OCI-LY7 (cell line): ENCODE measurements around the gene ATP6V0E2. TPM values are rescaled to one million over a fixed set of nuclear protein-coding genes. Genes with fewer than 3 reads are reported as not detected.
"Not testable (repeated sequence)": the region's sequence is repeated elsewhere in the genome, so short reads cannot be mapped to it uniquely, and the experiment has no call there.

ENCODE experiments used
- BruUV-seq: library from RNA; stranded (reverse); fragments of 400-500 nt; replicated peaks from 2 replicates; lab custom pipeline; 2021; lab: Mats Ljungman, UMichigan
- CTCF ChIA-PET: fragments of 300-600 bp; sonication (Branson Sonifier 250); formaldehyde crosslinking; loops from one replicate; lab custom pipeline; 2022; ENCODE audit warnings: antibody characterized with exemption; ENCODE audit not compliant: unreplicated experiment; lab: Charles Lee
- POLR2A ChIA-PET: fragments of 300-600 bp; sonication (Branson Sonifier 250); formaldehyde crosslinking; loops from one replicate; lab custom pipeline; 2022; ENCODE audit warnings: antibody characterized with exemption; lab: Charles Lee
- DNase-seq: peaks from one replicate; pipeline ENCODE4 v3.0.0-alpha.2; 2015; ENCODE audit warnings: low spot score
- H2AFZ ChIP-seq: fragments of 200-600 bp; sonication (generic), shearing (Covaris generic); 2 replicates; pipeline ENCODE4 v1.6.1; 2014; ENCODE audit warnings: mild to moderate bottlenecking, antibody characterized with exemption, low read length, moderate library complexity
- H3K27ac ChIP-seq: fragments of 200-600 bp; sonication (generic); 2 replicates; pipeline ENCODE4 v1.5.1; 2014; ENCODE audit warnings: mixed run types, low read depth, mild to moderate bottlenecking, moderate library complexity, low read length, inconsistent platforms; ENCODE audit not compliant: poor library complexity, severe bottlenecking
- H3K36me3 ChIP-seq: fragments of 200-600 bp; sonication (generic); 2 replicates; pipeline ENCODE4 v1.6.1; 2014; ENCODE audit warnings: mild to moderate bottlenecking, antibody characterized with exemption, low read length, moderate library complexity, mixed read lengths; ENCODE audit not compliant: insufficient read depth
- H3K4me1 ChIP-seq: fragments of 200-600 bp; sonication (generic); 2 replicates; pipeline ENCODE4 v1.5.1; 2014; ENCODE audit warnings: mild to moderate bottlenecking, low read length; ENCODE audit not compliant: insufficient read depth, poor library complexity, severe bottlenecking
- H3K4me2 ChIP-seq: fragments of 200-600 bp; sonication (generic); 2 replicates; pipeline ENCODE4 v1.6.1; 2014; ENCODE audit warnings: mild to moderate bottlenecking, low read length
- H3K4me3 ChIP-seq: fragments of 200-600 bp; sonication (generic); 2 replicates; pipeline ENCODE4 v1.5.1; 2014; ENCODE audit warnings: mild to moderate bottlenecking, low read depth, low read length; ENCODE audit not compliant: poor library complexity, severe bottlenecking
- H3K79me2 ChIP-seq: fragments of 200-600 bp; sonication (generic); 2 replicates; pipeline ENCODE4 v1.6.1; 2016; ENCODE audit warnings: low read depth, mild to moderate bottlenecking, low read length, moderate library complexity, mixed read lengths; ENCODE audit not compliant: insufficient read depth
- H3K9me2 ChIP-seq: fragments of 200-600 bp; sonication (generic); 2 replicates; pipeline ENCODE4 v1.6.1; 2016; ENCODE audit warnings: mild to moderate bottlenecking, low read length, mixed read lengths; ENCODE audit not compliant: insufficient read depth
- H3K9me3 ChIP-seq: fragments of 200-600 bp; sonication (generic); 2 replicates; pipeline ENCODE4 v1.6.1; 2014; ENCODE audit warnings: mild to moderate bottlenecking, mixed run types, low read length, mixed read lengths
- H4K20me1 ChIP-seq: fragments of 200-600 bp; sonication (generic); 2 replicates; pipeline ENCODE4 v1.6.1; 2014; ENCODE audit warnings: mild to moderate bottlenecking, antibody characterized with exemption, low read length, moderate library complexity, mixed read lengths; ENCODE audit not compliant: insufficient read depth
- intact Hi-C: fragments of 100-400 bp; cut with micrococcal nuclease; formaldehyde crosslinking; loops from one replicate; pipeline ENCODE4 v1.10.0; 2022; ENCODE audit not compliant: unreplicated experiment
- small RNA-seq: library from RNA; depleted of rRNA; stranded (forward); fragments of <200 nt; gene quantifications from one replicate; pipeline ENCODE3, GENCODE V24; 2014
- total RNA-seq, 2 experiments: library from RNA; depleted of rRNA in 1 of 2; stranded (reverse); fragments of >200 nt in 1 of 2; shearing (Covaris generic) in 1 of 2; gene quantifications; 2 replicates each; pipeline ENCODE4 v1.2.3, GENCODE V29; 2014 to 2022

Gene ATP6V0E2
- total RNA-seq, 2 experiments from 2014 or later: 38.6 to 48.1 TPM

- H2AFZ ChIP-seq, H3K27ac ChIP-seq, H3K4me1 ChIP-seq, BruUV-seq, H3K36me3 ChIP-seq, DNase-seq, H3K4me3 ChIP-seq, H3K9me3 ChIP-seq, CTCF ChIA-PET, H3K4me2 ChIP-seq, H3K79me2 ChIP-seq, POLR2A ChIA-PET, intact Hi-C loops, H3K9me2 ChIP-seq, H4K20me1 ChIP-seq: not testable (repeated sequence)
These were observed 36.5 kb downstream of the ATP6V0E2 start for GRCh38 chr7:149910219-149910618.

- intact Hi-C loops: not testable (repeated sequence)
These were observed 38.4 kb downstream of the ATP6V0E2 start for GRCh38 chr7:149912126-149912525.

GRCh38 chr7:149926414-149926813 is 52.6 kb downstream of the ATP6V0E2 start:
- intact Hi-C loops, H3K4me2 ChIP-seq, H3K9me2 ChIP-seq, H3K27ac ChIP-seq, H2AFZ ChIP-seq, DNase-seq, POLR2A ChIA-PET, BruUV-seq, H3K4me3 ChIP-seq, H4K20me1 ChIP-seq, H3K4me1 ChIP-seq, H3K79me2 ChIP-seq, CTCF ChIA-PET, H3K9me3 ChIP-seq, H3K36me3 ChIP-seq: not testable (repeated sequence)

More at GRCh38 chr7:149912126-149912525, 38.4 kb downstream of the ATP6V0E2 start:
- H3K9me3 ChIP-seq, POLR2A ChIA-PET, BruUV-seq, DNase-seq, H3K36me3 ChIP-seq, H3K4me2 ChIP-seq, H3K79me2 ChIP-seq, H4K20me1 ChIP-seq, H3K9me2 ChIP-seq, H3K4me1 ChIP-seq, H3K4me3 ChIP-seq, CTCF ChIA-PET, H2AFZ ChIP-seq, H3K27ac ChIP-seq: not testable (repeated sequence)

Small RNA genes lying within 50 kb of the gene (small RNA-seq; reads per million reads assigned to genes)
- not detected for gene AC093458.1

Other genes with a start within 250 kb of the ATP6V0E2 start
- 0.22 TPM in 1 of 2 replicates, not detected in the other for gene ZNF467, start 100.4 kb upstream of the ATP6V0E2 start, total RNA-seq (2014; rRNA removed; shearing (Covaris generic))
- 0.40 TPM in 1 of 2 replicates, not detected in the other for gene ZNF467, start 100.4 kb upstream of the ATP6V0E2 start, total RNA-seq (2022)
- gene ZNF862, start 35.6 kb upstream of the ATP6V0E2 start, total RNA-seq (2014; rRNA removed; shearing (Covaris generic)): 7.9 and 9.2 TPM in 2 replicates
- gene ZNF862, start 35.6 kb upstream of the ATP6V0E2 start, total RNA-seq (2022): 9.1 and 12.1 TPM in 2 replicates